OCI-LY3 (cell line): ENCODE data around the gene LTBP1.

Source experiments
- CTCF ChIP-seq: fragments of 200-600, 300-600 bp; sonication (generic); IDR thresholded peaks from 2 replicates; pipeline ENCODE4 v1.5.1; 2014; ENCODE audit warnings: antibody characterized with exemption, low read length, low read depth
- EZH2phosphoT487 ChIP-seq: fragments of 200-600 bp; shearing (Covaris generic); IDR thresholded peaks from 2 replicates; pipeline ENCODE4 v1.6.1; 2018; ENCODE audit warnings: antibody characterized with exemption, mixed run types, low read depth

- TF ChIP-seq CTCF (no peak), EZH2phosphoT487 (no peak)
These were observed 355.6 kb downstream of the LTBP1 start for GRCh38 chr2:33302348-33302747.
